Erythroblast (primary cell): ENCODE results near the gene FAM83E.

Source experiments
- GATA1 ChIP-seq: IDR thresholded peaks from 2 replicates; pipeline ENCODE4 v1.6.1; 2011; ENCODE audit warnings: low read depth, mild to moderate bottlenecking, control low read depth, low read length, moderate library complexity
- POLR2A ChIP-seq: IDR thresholded peaks from 2 replicates; pipeline ENCODE4 v1.6.1; 2011; ENCODE audit warnings: mild to moderate bottlenecking, low read length

GRCh38 chr19:48616491-48617056, 1.7 kb upstream of the FAM83E start:
- TF ChIP-seq POLR2A (no peak), GATA1 (no peak)
